Measurements from ENCODE around the gene TBX2. TPM values are rescaled to one million over a fixed set of nuclear protein-coding genes. Genes with fewer than 3 reads are reported as not detected.
"Not testable (repeated sequence)": the region's sequence is repeated elsewhere in the genome, so short reads cannot be mapped to it uniquely, and the experiment has no call there.

TBX2 gene
- polyA plus RNA-seq, 1 experiment, result 7.8 TPM

DNA sequence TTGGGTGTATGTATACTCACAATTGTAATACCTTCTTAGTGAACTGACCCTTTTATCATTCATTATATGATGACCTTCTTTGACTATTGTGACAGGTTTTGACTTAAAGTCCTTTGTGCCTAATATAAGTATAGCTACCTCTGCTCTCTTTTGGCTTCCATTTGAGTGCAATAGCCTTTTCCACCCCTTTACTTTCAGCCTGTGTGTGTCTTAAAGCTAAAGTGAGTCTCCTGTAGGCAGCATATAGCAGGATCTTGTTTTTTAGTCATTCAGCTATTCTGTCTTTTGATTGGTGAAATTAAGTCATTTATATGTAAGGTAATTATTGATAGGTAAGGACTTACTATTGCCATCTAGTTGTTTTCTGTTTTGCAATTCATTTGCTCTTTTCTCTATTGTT is 36.6 kb downstream of the TBX2 start:
- TF ChIP-seq, protein P1, sequence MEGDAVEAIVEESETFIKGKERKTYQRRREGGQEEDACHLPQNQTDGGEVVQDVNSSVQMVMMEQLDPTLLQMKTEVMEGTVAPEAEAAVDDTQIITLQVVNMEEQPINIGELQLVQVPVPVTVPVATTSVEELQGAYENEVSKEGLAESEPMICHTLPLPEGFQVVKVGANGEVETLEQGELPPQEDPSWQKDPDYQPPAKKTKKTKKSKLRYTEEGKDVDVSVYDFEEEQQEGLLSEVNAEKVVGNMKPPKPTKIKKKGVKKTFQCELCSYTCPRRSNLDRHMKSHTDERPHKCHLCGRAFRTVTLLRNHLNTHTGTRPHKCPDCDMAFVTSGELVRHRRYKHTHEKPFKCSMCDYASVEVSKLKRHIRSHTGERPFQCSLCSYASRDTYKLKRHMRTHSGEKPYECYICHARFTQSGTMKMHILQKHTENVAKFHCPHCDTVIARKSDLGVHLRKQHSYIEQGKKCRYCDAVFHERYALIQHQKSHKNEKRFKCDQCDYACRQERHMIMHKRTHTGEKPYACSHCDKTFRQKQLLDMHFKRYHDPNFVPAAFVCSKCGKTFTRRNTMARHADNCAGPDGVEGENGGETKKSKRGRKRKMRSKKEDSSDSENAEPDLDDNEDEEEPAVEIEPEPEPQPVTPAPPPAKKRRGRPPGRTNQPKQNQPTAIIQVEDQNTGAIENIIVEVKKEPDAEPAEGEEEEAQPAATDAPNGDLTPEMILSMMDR (IDR thresholded peaks at IDR 0.05; ENCODE audit: insufficient read depth, low read depth, low read length), result no peak
- DNase-seq (ENCODE audit: low read depth), result no peak
- Histone ChIP-seq H3K4me3 (ENCODE audit: low read depth, low read length) (no peak overlapping the region), H3K36me3 (ENCODE audit: control insufficient read depth, insufficient read depth, low read length) (no peaks in the 10 kb centered on the region), H3K27me3 (ENCODE audit: control insufficient read depth, insufficient read depth, low read length) (no peaks in the 10 kb centered on the region)
- ChIA-PET CTCF (no interaction called here), POLR2A (no interaction called here)

DNA sequence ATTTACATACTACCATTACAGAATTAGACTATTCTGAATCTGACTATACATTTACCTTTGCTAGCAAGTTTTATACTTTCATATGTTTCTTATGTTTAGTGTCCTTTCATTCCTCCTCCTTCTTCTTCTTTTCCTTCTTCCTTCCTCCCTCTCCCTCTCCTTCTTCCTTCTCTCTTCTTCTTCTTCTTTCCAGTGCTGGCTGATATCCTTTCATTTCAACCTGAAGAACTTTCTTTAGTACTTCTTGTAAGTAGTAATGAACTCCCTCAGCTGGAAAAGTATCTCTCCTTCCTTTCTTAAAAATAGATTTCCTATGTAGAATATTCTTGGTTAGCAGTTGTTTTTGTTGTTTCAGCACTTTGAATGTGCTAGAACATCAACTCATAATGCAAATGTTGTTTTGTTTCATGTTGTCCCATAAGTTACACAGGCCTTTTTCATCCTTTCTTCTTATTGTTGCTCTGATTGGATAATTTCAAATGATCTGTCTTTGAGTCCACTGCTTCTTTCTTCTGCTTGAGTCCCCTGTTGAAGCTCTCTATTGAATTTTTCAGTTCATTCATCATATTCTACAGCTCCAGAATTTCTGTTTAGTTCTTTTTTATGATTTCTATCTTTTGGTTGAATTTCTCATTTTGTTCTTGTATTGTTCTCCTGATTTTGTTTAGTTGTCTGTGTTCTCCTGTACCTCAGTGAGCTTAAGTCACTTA is 37.5 kb downstream of the TBX2 start:
- ChIA-PET POLR2A (no interaction called here), CTCF (interaction anchor here (0.6 to 0.9 kb wide), 2 partner anchors 13 to 99 kb away, joined by 3 to 6 read pairs; no protein-coding TSS in a partner anchor)
- DNase-seq (ENCODE audit: low read depth), result no peak
- Histone ChIP-seq H3K36me3 (ENCODE audit: control insufficient read depth, insufficient read depth, low read length) (no peaks in the 10 kb centered on the region), H3K4me3 (ENCODE audit: low read depth, low read length) (no peak overlapping the region), H3K27me3 (ENCODE audit: control insufficient read depth, insufficient read depth, low read length) (no peaks in the 10 kb centered on the region)
- TF ChIP-seq, protein P1 (IDR thresholded peaks at IDR 0.05; ENCODE audit: insufficient read depth, low read depth, low read length), result no peak

DNA sequence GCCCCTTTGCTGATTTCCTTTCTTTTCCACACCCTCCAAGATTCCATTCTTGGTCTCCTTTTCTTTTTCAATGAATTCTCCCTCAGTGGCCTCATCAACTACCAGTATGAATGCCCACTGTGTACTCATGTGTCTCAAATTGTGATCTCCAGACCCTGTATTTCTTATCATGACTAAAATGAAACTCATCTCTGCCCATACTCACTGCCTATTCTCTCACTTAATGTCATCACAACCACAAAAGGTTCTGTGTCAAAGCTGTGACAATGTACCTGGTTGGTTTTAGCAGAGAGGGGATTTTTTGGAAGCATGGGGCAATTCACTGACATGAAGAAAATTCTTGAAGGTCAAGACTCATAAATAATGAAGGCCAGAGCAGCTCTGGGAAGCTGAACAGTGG is 41.1 kb downstream of the TBX2 start:
- ChIA-PET CTCF (no interaction called here), POLR2A (no interaction called here)
- Histone ChIP-seq H3K4me3 (ENCODE audit: low read depth, low read length) (no peak overlapping the region), H3K27me3 (ENCODE audit: control insufficient read depth, insufficient read depth, low read length) (0 out of 2 replicates have a peak, but pooled peaks cover 3% of the 10 kb centered on the region), H3K36me3 (ENCODE audit: control insufficient read depth, insufficient read depth, low read length) (no peaks in the 10 kb centered on the region)
- DNase-seq (ENCODE audit: low read depth), result no peak
- TF ChIP-seq, protein P1 (IDR thresholded peaks at IDR 0.05; ENCODE audit: insufficient read depth, low read depth, low read length), result no peak

DNA sequence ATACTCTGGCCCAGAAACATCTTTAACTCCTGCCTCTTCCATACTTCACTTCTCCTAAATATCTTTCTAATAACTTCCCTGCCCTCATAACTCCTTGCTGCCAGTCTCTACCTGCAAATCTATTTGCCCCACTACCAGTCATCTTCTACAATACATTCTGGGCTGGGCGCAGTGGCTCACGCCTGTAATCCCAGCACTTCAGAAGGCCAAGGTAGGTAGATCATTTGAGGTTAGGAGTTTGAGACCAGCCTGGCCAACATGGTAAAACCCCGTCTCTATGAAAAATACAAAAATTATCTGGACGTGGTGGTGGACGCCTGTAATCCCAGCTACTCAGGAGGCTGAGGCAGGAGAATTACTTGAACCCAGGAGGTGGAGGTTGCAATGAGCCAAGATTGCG is 41.9 kb downstream of the TBX2 start:
- H3K4me3 ChIP-seq (ENCODE audit: low read depth, low read length); H3K27me3 ChIP-seq (ENCODE audit: control insufficient read depth, insufficient read depth, low read length); CTCF ChIA-PET; POLR2A ChIA-PET; H3K36me3 ChIP-seq (ENCODE audit: control insufficient read depth, insufficient read depth, low read length); DNase-seq (ENCODE audit: low read depth): not testable (repeated sequence)

DNA sequence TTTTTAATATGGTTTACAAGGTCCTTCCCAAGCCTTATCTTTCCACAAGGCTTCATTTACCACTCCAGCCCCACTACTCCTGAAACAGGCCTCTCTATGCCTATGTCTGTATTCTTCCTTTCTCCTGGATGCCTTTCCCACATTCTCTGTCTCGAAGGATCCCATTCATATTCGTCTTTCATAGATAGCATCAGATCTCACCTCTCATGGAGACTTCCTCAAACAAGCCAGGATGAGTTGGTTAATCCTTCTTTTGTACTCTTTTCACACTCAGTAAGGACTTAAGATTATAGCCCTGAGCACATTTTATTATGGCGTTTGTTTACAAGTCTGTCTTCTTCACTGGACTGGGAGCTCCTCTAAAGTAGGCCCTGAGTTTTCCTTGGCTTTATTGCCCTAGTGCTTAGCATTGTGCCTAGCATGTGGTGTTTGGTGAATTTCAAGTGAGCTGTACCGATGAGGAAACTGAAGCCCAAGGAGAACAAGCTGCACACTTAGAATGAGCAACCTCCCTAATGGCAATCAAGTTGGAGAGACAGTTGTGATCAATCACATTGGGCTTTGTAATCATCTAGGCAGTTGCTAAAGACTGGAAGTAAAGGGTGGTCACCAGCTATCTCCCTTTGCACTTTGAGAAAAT is 42.6 kb downstream of the TBX2 start:
- CTCF ChIA-PET, result interaction anchor here (0.6 to 1.4 kb wide), 4 partner anchors 15 to 319 kb away, joined by 3 to 4 read pairs (median 3); no protein-coding TSS in a partner anchor

More for the DNA sequence above, 42.6 kb downstream of the TBX2 start:
- H3K27me3 ChIP-seq (ENCODE audit: control insufficient read depth, insufficient read depth, low read length), result peaks cover 7% of the 10 kb centered on the region; the same call in 1 of the 2 replicates
- POLR2A ChIA-PET, result no interaction called here
- no peak overlapping the region for H3K4me3 ChIP-seq (ENCODE audit: low read depth, low read length)
- no peak for DNase-seq (ENCODE audit: low read depth)
- TF ChIP-seq, protein P1 (IDR thresholded peaks at IDR 0.05; ENCODE audit: insufficient read depth, low read depth, low read length), result no peak
- H3K36me3 ChIP-seq (ENCODE audit: control insufficient read depth, insufficient read depth, low read length), result no peaks in the 10 kb centered on the region
